ENCODE results near the gene EFNA4.

The EFNA4 gene

GRCh38 chr1:155068599-155068998 lies 5.1 kb downstream of the EFNA4 start:
- CTCF ChIA-PET: interaction anchor here (0.7 to 2.0 kb wide), 2 partner anchors 53 to 99 kb away, joined by 3 to 8 read pairs; no protein-coding TSS in a partner anchor
- Histone ChIP-seq H3K4me3 (ENCODE audit: low read depth, low read length) (no peak overlapping the region), H3K4me1 (ENCODE audit: control insufficient read depth, insufficient read depth, low read length) (peaks cover 3% of the 10 kb centered on the region), H3K36me3 (ENCODE audit: control insufficient read depth in 2 of 2, insufficient read depth in 1 of 2, low read length in 2 of 2) (peaks cover 0 to 5% of the 10 kb centered on the region in 2 experiments; a peak in 1 of 3 replicates), H3K27ac (ENCODE audit: extremely low read depth, low read depth, low read length) (no peak overlapping the region), H3K9me3 (ENCODE audit: control insufficient read depth, insufficient read depth, low read depth, low read length) (no peaks in the 10 kb centered on the region)
- POLR2A ChIA-PET: no interaction called here
- TF ChIP-seq ZNF664 (tag by site-specific recombination; IDR thresholded peaks at IDR 0.05): no peak
- TF ChIP-seq, protein P1, sequence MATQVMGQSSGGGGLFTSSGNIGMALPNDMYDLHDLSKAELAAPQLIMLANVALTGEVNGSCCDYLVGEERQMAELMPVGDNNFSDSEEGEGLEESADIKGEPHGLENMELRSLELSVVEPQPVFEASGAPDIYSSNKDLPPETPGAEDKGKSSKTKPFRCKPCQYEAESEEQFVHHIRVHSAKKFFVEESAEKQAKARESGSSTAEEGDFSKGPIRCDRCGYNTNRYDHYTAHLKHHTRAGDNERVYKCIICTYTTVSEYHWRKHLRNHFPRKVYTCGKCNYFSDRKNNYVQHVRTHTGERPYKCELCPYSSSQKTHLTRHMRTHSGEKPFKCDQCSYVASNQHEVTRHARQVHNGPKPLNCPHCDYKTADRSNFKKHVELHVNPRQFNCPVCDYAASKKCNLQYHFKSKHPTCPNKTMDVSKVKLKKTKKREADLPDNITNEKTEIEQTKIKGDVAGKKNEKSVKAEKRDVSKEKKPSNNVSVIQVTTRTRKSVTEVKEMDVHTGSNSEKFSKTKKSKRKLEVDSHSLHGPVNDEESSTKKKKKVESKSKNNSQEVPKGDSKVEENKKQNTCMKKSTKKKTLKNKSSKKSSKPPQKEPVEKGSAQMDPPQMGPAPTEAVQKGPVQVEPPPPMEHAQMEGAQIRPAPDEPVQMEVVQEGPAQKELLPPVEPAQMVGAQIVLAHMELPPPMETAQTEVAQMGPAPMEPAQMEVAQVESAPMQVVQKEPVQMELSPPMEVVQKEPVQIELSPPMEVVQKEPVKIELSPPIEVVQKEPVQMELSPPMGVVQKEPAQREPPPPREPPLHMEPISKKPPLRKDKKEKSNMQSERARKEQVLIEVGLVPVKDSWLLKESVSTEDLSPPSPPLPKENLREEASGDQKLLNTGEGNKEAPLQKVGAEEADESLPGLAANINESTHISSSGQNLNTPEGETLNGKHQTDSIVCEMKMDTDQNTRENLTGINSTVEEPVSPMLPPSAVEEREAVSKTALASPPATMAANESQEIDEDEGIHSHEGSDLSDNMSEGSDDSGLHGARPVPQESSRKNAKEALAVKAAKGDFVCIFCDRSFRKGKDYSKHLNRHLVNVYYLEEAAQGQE (tag by site-specific recombination; IDR thresholded peaks at IDR 0.05): no peak
- peak; percentile 59; the same call in 1 of the 2 replicates for TF ChIP-seq SP7 (tag by site-specific recombination; IDR thresholded peaks at IDR 0.05)
- TF ChIP-seq ZNF626 (tag by site-specific recombination; IDR thresholded peaks at IDR 0.05): no peak
- TF ChIP-seq, protein P2, sequence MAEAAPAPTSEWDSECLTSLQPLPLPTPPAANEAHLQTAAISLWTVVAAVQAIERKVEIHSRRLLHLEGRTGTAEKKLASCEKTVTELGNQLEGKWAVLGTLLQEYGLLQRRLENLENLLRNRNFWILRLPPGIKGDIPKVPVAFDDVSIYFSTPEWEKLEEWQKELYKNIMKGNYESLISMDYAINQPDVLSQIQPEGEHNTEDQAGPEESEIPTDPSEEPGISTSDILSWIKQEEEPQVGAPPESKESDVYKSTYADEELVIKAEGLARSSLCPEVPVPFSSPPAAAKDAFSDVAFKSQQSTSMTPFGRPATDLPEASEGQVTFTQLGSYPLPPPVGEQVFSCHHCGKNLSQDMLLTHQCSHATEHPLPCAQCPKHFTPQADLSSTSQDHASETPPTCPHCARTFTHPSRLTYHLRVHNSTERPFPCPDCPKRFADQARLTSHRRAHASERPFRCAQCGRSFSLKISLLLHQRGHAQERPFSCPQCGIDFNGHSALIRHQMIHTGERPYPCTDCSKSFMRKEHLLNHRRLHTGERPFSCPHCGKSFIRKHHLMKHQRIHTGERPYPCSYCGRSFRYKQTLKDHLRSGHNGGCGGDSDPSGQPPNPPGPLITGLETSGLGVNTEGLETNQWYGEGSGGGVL (tag by site-specific recombination; IDR thresholded peaks at IDR 0.05): peak; percentile 97
- TF ChIP-seq ZNF292 (tag by site-specific recombination; IDR thresholded peaks at IDR 0.05; ENCODE audit: borderline replicate concordance, low read depth): no peak
- TF ChIP-seq SALL2 (tag by site-specific recombination; IDR thresholded peaks at IDR 0.05; ENCODE audit: borderline replicate concordance): no peak
- TF ChIP-seq, protein P3, sequence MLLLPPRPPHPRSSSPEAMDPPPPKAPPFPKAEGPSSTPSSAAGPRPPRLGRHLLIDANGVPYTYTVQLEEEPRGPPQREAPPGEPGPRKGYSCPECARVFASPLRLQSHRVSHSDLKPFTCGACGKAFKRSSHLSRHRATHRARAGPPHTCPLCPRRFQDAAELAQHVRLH (tag by site-specific recombination; IDR thresholded peaks at IDR 0.05): no peak
- TF ChIP-seq ZIC2 (tag by site-specific recombination; IDR thresholded peaks at IDR 0.05): peak; percentile 27; the same call in 1 of the 2 replicates
- TF ChIP-seq ZFP3 (tag by site-specific recombination; IDR thresholded peaks at IDR 0.05; ENCODE audit: low read depth): no peak
- no peak for TF ChIP-seq KLF7 (tag by site-specific recombination; IDR thresholded peaks at IDR 0.05; ENCODE audit: borderline replicate concordance)
- TF ChIP-seq KLF8 (tag by site-specific recombination; IDR thresholded peaks at IDR 0.05): no peak
- TF ChIP-seq, protein P4, sequence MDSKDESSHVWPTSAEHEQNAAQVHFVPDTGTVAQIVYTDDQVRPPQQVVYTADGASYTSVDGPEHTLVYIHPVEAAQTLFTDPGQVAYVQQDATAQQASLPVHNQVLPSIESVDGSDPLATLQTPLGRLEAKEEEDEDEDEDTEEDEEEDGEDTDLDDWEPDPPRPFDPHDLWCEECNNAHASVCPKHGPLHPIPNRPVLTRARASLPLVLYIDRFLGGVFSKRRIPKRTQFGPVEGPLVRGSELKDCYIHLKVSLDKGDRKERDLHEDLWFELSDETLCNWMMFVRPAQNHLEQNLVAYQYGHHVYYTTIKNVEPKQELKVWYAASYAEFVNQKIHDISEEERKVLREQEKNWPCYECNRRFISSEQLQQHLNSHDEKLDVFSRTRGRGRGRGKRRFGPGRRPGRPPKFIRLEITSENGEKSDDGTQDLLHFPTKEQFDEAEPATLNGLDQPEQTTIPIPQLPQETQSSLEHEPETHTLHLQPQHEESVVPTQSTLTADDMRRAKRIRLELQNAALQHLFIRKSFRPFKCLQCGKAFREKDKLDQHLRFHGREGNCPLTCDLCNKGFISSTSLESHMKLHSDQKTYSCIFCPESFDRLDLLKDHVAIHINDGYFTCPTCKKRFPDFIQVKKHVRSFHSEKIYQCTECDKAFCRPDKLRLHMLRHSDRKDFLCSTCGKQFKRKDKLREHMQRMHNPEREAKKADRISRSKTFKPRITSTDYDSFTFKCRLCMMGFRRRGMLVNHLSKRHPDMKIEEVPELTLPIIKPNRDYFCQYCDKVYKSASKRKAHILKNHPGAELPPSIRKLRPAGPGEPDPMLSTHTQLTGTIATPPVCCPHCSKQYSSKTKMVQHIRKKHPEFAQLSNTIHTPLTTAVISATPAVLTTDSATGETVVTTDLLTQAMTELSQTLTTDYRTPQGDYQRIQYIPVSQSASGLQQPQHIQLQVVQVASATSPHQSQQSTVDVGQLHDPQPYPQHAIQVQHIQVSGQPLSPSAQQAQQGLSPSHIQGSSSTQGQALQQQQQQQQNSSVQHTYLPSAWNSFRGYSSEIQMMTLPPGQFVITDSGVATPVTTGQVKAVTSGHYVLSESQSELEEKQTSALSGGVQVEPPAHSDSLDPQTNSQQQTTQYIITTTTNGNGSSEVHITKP (tag by site-specific recombination; IDR thresholded peaks at IDR 0.05): peak; percentile 52; the same call in 1 of the 2 replicates
- TF ChIP-seq ZNF768 (tag by site-specific recombination; IDR thresholded peaks at IDR 0.05): no peak
- no peak for TF ChIP-seq RBAK (tag by site-specific recombination; IDR thresholded peaks at IDR 0.05)
- TF ChIP-seq ZNF335 (tag by site-specific recombination; conservative IDR thresholded peaks at IDR 0.05): no peak
- TF ChIP-seq, protein P5, sequence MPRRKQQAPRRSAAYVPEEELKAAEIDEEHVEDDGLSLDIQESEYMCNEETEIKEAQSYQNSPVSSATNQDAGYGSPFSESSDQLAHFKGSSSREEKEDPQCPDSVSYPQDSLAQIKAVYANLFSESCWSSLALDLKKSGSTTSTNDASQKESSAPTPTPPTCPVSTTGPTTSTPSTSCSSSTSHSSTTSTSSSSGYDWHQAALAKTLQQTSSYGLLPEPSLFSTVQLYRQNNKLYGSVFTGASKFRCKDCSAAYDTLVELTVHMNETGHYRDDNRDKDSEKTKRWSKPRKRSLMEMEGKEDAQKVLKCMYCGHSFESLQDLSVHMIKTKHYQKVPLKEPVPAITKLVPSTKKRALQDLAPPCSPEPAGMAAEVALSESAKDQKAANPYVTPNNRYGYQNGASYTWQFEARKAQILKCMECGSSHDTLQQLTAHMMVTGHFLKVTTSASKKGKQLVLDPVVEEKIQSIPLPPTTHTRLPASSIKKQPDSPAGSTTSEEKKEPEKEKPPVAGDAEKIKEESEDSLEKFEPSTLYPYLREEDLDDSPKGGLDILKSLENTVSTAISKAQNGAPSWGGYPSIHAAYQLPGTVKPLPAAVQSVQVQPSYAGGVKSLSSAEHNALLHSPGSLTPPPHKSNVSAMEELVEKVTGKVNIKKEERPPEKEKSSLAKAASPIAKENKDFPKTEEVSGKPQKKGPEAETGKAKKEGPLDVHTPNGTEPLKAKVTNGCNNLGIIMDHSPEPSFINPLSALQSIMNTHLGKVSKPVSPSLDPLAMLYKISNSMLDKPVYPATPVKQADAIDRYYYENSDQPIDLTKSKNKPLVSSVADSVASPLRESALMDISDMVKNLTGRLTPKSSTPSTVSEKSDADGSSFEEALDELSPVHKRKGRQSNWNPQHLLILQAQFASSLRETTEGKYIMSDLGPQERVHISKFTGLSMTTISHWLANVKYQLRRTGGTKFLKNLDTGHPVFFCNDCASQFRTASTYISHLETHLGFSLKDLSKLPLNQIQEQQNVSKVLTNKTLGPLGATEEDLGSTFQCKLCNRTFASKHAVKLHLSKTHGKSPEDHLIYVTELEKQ (tag by site-specific recombination; IDR thresholded peaks at IDR 0.05; ENCODE audit: borderline replicate concordance): no peak
- peak; percentile 68; the same call in 1 of the 2 replicates for TF ChIP-seq ZFHX2 (tag by site-specific recombination; conservative IDR thresholded peaks at IDR 0.05)
- no peak for TF ChIP-seq ZNF48 (tag by site-specific recombination; IDR thresholded peaks at IDR 0.05)
- no peak for TF ChIP-seq KLF16 (tag by site-specific recombination; IDR thresholded peaks at IDR 0.05)
- no peak for TF ChIP-seq ZNF311 (tag by site-specific recombination; IDR thresholded peaks at IDR 0.05; ENCODE audit: borderline replicate concordance)
- no peak for TF ChIP-seq ZBTB17 (tag by site-specific recombination; IDR thresholded peaks at IDR 0.05)
- no peak for TF ChIP-seq OSR2 (tag by site-specific recombination; IDR thresholded peaks at IDR 0.05)
- TF ChIP-seq ZNF174 (tag by site-specific recombination; IDR thresholded peaks at IDR 0.05): no peak
- no peak for TF ChIP-seq ZNF121 (tag by site-specific recombination; IDR thresholded peaks at IDR 0.05)
- no peak for TF ChIP-seq SCRT1 (tag by site-specific recombination; IDR thresholded peaks at IDR 0.05; ENCODE audit: borderline replicate concordance)
- TF ChIP-seq ZNF548 (tag by site-specific recombination; IDR thresholded peaks at IDR 0.05): no peak
